ENCODE results near the gene SLC33A1.
A peak's percentile ranks its signal among the peaks of the same experiment; 100 is the strongest.
"Not testable (repeated sequence)": the region's sequence is repeated elsewhere in the genome, so short reads cannot be mapped to it uniquely, and the experiment has no call there.

The SLC33A1 gene

GRCh38 chr3:155854141-155854940 lies at the start of gene SLC33A1:
Gene SLC33A1, minus strand, starts transcription at chr3:155854427. Its CDS starts 430 bp downstream, at chr3:155853997.
- peak; percentile 100 for DNase-seq (ENCODE audit: low read depth, low spot score)

GRCh38 chr3:155895379-155895900 lies 41.2 kb upstream of the SLC33A1 start:
- no peak for DNase-seq (ENCODE audit: low read depth, low spot score)

- no peak for DNase-seq (ENCODE audit: low read depth, low spot score)
Measured at GRCh38 chr3:155891321-155891720, 37.1 kb upstream of the SLC33A1 start.

GRCh38 chr3:155890671-155891190 lies 36.5 kb upstream of the SLC33A1 start:
- DNase-seq (ENCODE audit: low read depth, low spot score) = no peak

GRCh38 chr3:155889952-155890351 lies 35.7 kb upstream of the SLC33A1 start:
- no peak for DNase-seq (ENCODE audit: low read depth, low spot score)

GRCh38 chr3:155889212-155889611 lies 35.0 kb upstream of the SLC33A1 start:
- no peak for DNase-seq (ENCODE audit: low read depth, low spot score)

- DNase-seq (ENCODE audit: low read depth, low spot score) = no peak
Measured at GRCh38 chr3:155886915-155887314, 32.7 kb upstream of the SLC33A1 start.

- DNase-seq (ENCODE audit: low read depth, low spot score) = not testable (repeated sequence)
Measured at GRCh38 chr3:155886348-155886747, 32.1 kb upstream of the SLC33A1 start.

GRCh38 chr3:155885292-155885691 lies 31.1 kb upstream of the SLC33A1 start:
- no peak for DNase-seq (ENCODE audit: low read depth, low spot score)

- DNase-seq (ENCODE audit: low read depth, low spot score) = no peak
Measured at GRCh38 chr3:155884292-155884691, 30.1 kb upstream of the SLC33A1 start.

GRCh38 chr3:155880286-155880685 lies 26.1 kb upstream of the SLC33A1 start:
- no peak for DNase-seq (ENCODE audit: low read depth, low spot score)

- DNase-seq (ENCODE audit: low read depth, low spot score) = no peak
Measured at GRCh38 chr3:155876503-155876902, 22.3 kb upstream of the SLC33A1 start.

GRCh38 chr3:155876037-155876436 lies 21.8 kb upstream of the SLC33A1 start:
- no peak for DNase-seq (ENCODE audit: low read depth, low spot score)

GRCh38 chr3:155872904-155873646 lies 18.8 kb upstream of the SLC33A1 start:
- DNase-seq (ENCODE audit: low read depth, low spot score) = no peak

GRCh38 chr3:155871746-155872158 lies 17.5 kb upstream of the SLC33A1 start:
- DNase-seq (ENCODE audit: low read depth, low spot score) = no peak

GRCh38 chr3:155870945-155871745 lies 16.9 kb upstream of the SLC33A1 start:
- DNase-seq (ENCODE audit: low read depth, low spot score) = peak; percentile 56

GRCh38 chr3:155870133-155870944 lies 16.1 kb upstream of the SLC33A1 start, which contains the start of gene GMPS:
Gene GMPS, plus strand, starts transcription at chr3:155870650. Its CDS starts 221 bp downstream, at chr3:155870871.
- peak; percentile 97 for DNase-seq (ENCODE audit: low read depth, low spot score)

- DNase-seq (ENCODE audit: low read depth, low spot score) = no peak
Measured at GRCh38 chr3:155869691-155870090, 15.5 kb upstream of the SLC33A1 start.

- no peak for DNase-seq (ENCODE audit: low read depth, low spot score)
Measured at GRCh38 chr3:155863072-155863784, 9.0 kb upstream of the SLC33A1 start.
